RWPE2 (cell line): ENCODE results near the gene SPP2.

Experiments used
- ATAC-seq: fragments of 200-7000 bp; cut with Tn5 transposase; 3 replicates; pipeline ENCODE4 v1.9.1; 2021; ENCODE audit warnings: low read depth
- DNase-seq: peaks from one replicate; pipeline ENCODE4 v3.0.0-alpha.2; 2020; ENCODE audit warnings: low spot score
- H3K27ac ChIP-seq: fragments of 450-650 bp; 2 replicates; pipeline ENCODE4 v1.5.1; 2017; ENCODE audit warnings: mild to moderate bottlenecking; ENCODE audit not compliant: poor library complexity, severe bottlenecking
- H3K27me3 ChIP-seq: fragments of 250-450 bp; sonication (Bioruptor Pico); 2 replicates; pipeline ENCODE4 v1.5.1; 2021; ENCODE audit warnings: mild to moderate bottlenecking, moderate library complexity; ENCODE audit not compliant: insufficient read depth, poor library complexity, severe bottlenecking
- H3K36me3 ChIP-seq: fragments of 250-450 bp; sonication (Bioruptor Pico); 2 replicates; pipeline ENCODE4 v1.5.1; 2020; ENCODE audit warnings: low read depth, mild to moderate bottlenecking, moderate library complexity
- H3K4me1 ChIP-seq: fragments of 250-450 bp; sonication (Bioruptor Pico); 2 replicates; pipeline ENCODE4 v1.5.1; 2021; ENCODE audit warnings: mild to moderate bottlenecking, moderate library complexity; ENCODE audit not compliant: insufficient read depth, poor library complexity, severe bottlenecking
- H3K4me3 ChIP-seq: fragments of 250-450 bp; sonication (Bioruptor Pico); 2 replicates; pipeline ENCODE4 v1.5.1; 2021; ENCODE audit warnings: mild to moderate bottlenecking, moderate library complexity; ENCODE audit not compliant: severe bottlenecking
- H3K9me3 ChIP-seq: fragments of 250-450 bp; sonication (Bioruptor Pico); 2 replicates; pipeline ENCODE4 v1.5.1; 2021; ENCODE audit warnings: mild to moderate bottlenecking, moderate library complexity; ENCODE audit not compliant: severe bottlenecking
- CTCF ChIP-seq: fragments of 450-650 bp; IDR thresholded peaks from one replicate; pipeline ENCODE4 v1.5.1; 2017; ENCODE audit warnings: mild to moderate bottlenecking, moderate library complexity; ENCODE audit not compliant: poor library complexity, severe bottlenecking

Gene SPP2

GRCh38 chr2:234033174-234033573 lies 17.3 kb upstream of the SPP2 start:
- Histone ChIP-seq H3K4me3 (no peak overlapping the region), H3K27ac (peak overlapping the region; percentile 18), H3K9me3 (peaks cover 9% of the 10 kb centered on the region), H3K27me3 (no peaks in the 10 kb centered on the region), H3K4me1 (peaks cover 13% of the 10 kb centered on the region), H3K36me3 (no peaks in the 10 kb centered on the region)
- ATAC-seq: no peak
- TF ChIP-seq CTCF: no peak
- DNase-seq: no peak

- no peak overlapping the region for H3K4me3 ChIP-seq
- H3K4me1 ChIP-seq: peaks cover 13% of the 10 kb centered on the region
- H3K36me3 ChIP-seq: no peaks in the 10 kb centered on the region
- no peaks in the 10 kb centered on the region for H3K27me3 ChIP-seq
- TF ChIP-seq CTCF: no peak
- H3K9me3 ChIP-seq: peaks cover 9% of the 10 kb centered on the region
- no peak overlapping the region for H3K27ac ChIP-seq
- no peak for DNase-seq
- no peak for ATAC-seq
Measured at GRCh38 chr2:234033885-234034284, 16.6 kb upstream of the SPP2 start.

- TF ChIP-seq CTCF: no peak
- Histone ChIP-seq H3K4me1 (no peaks in the 10 kb centered on the region), H3K27ac (no peak overlapping the region)
Measured at GRCh38 chr2:234038076-234038802, 12.3 kb upstream of the SPP2 start.

GRCh38 chr2:234044157-234044556 lies 6.3 kb upstream of the SPP2 start:
- no peak overlapping the region for H3K4me3 ChIP-seq
- no peaks in the 10 kb centered on the region for H3K27me3 ChIP-seq
- H3K36me3 ChIP-seq: no peaks in the 10 kb centered on the region
- H3K4me1 ChIP-seq: peaks cover 4% of the 10 kb centered on the region
- no peak for TF ChIP-seq CTCF
- DNase-seq: no peak
- ATAC-seq: peak; percentile 68
- no peak overlapping the region for H3K27ac ChIP-seq
- peaks cover 3% of the 10 kb centered on the region for H3K9me3 ChIP-seq

More at GRCh38 chr2:234038076-234038802, 12.3 kb upstream of the SPP2 start:
- no peaks in the 10 kb centered on the region for H3K27me3 ChIP-seq
- ATAC-seq: no peak
- DNase-seq: no peak
- no peaks in the 10 kb centered on the region for H3K36me3 ChIP-seq
- no peak overlapping the region for H3K4me3 ChIP-seq
- H3K9me3 ChIP-seq: peaks cover 9% of the 10 kb centered on the region

DNA sequence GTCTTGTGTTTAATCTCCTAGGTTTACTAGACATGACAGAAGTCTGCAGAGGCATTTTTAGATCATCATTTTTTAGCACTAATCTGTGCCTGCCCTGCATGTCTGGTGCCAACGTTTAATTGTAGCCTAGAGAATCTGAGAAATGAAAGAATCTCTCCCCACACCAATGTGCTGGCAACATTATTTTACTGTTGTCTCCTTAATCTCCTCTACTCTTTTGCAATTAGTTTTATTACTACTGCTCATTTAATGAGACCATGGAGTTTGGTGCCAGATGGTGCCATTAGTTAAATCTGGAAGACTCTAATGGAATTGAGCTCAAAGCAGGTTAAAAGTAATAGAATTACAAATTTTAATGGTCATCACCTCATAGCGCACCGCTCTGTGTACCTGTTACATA lies 4.0 kb upstream of the SPP2 start:
- no peak for TF ChIP-seq CTCF
- H3K4me3 ChIP-seq: no peak overlapping the region
- no peak overlapping the region for H3K27ac ChIP-seq
- ATAC-seq: no peak
- no peaks in the 10 kb centered on the region for H3K36me3 ChIP-seq
- H3K27me3 ChIP-seq: no peaks in the 10 kb centered on the region
- DNase-seq: no peak
- peaks cover 3% of the 10 kb centered on the region for H3K9me3 ChIP-seq
- peaks cover 4% of the 10 kb centered on the region for H3K4me1 ChIP-seq
